Natural killer cell (primary cell): ENCODE measurements around the gene ZFYVE26. TPM values are rescaled to one million over a fixed set of nuclear protein-coding genes. Genes with fewer than 3 reads are reported as not detected.

Experiments
- ATAC-seq, 3 donors: fragments of 150-1000 bp in 2 of 3; fragments of 200-7000 bp in 1 of 3; cut with Tn5 transposase; 1 replicate in 1 of 3; 2 replicates in 2 of 3; pipeline ENCODE4 v1.10.0; 2021; ENCODE audit warnings: mild to moderate bottlenecking in 2 of 3, moderate library complexity in 2 of 3
- DNase-seq, 2 donors: peaks; one replicate each; pipeline versions ENCODE4 v3.0.0 to v3.0.0-alpha.2; 2013 to 2021; ENCODE audit warnings: mixed read lengths in 1 of 2
- H3K27ac ChIP-seq: one replicate; pipeline ENCODE4 v1.5.1; 2013; ENCODE audit warnings: mild to moderate bottlenecking, low read length
- H3K27me3 ChIP-seq: one replicate; pipeline ENCODE4 v1.6.1; 2013; ENCODE audit warnings: low read length; ENCODE audit not compliant: control insufficient read depth, insufficient read depth
- H3K36me3 ChIP-seq: one replicate; pipeline ENCODE4 v1.6.1; 2013; ENCODE audit warnings: low read length; ENCODE audit not compliant: control insufficient read depth, insufficient read depth
- H3K4me1 ChIP-seq: one replicate; pipeline ENCODE4 v1.6.1; 2013; ENCODE audit warnings: low read length; ENCODE audit not compliant: control insufficient read depth, insufficient read depth
- H3K4me3 ChIP-seq: one replicate; pipeline ENCODE4 v1.5.1; 2013; ENCODE audit warnings: low read length
- H3K9me3 ChIP-seq: one replicate; pipeline ENCODE4 v1.6.1; 2013; ENCODE audit warnings: low read length; ENCODE audit not compliant: control insufficient read depth, insufficient read depth
- H3K27ac Mint-ChIP-seq, 2 donors: one replicate each; pipeline ENCODE4 v1.8.0; 2022; ENCODE audit warnings: mild to moderate bottlenecking in 2 of 2, mixed read lengths in 2 of 2, moderate library complexity in 1 of 2
- H3K27me3 Mint-ChIP-seq, 2 donors: one replicate each; pipeline ENCODE4 v1.8.0; 2022; ENCODE audit warnings: low read depth in 2 of 2, mixed read lengths in 2 of 2
- H3K36me3 Mint-ChIP-seq: one replicate; pipeline ENCODE4 v1.8.0; 2022; ENCODE audit warnings: mixed read lengths
- H3K4me1 Mint-ChIP-seq, 2 donors: one replicate each; pipeline ENCODE4 v1.8.0; 2022; ENCODE audit warnings: mixed read lengths in 2 of 2
- H3K4me3 Mint-ChIP-seq: one replicate; pipeline ENCODE4 v1.8.0; 2022; ENCODE audit warnings: mild to moderate bottlenecking, moderate library complexity, mixed read lengths
- H3K9me3 Mint-ChIP-seq, 2 donors: one replicate each; pipeline ENCODE4 v1.8.0; 2022; ENCODE audit warnings: mixed read lengths in 2 of 2
- CTCF ChIP-seq: fragments of 200-600 bp; IDR thresholded peaks from one replicate; pipeline ENCODE4 v1.8.0; 2022; ENCODE audit warnings: antibody characterized with exemption
- WGBS: methylation state at CpG from one replicate; pipeline ENCODE4 v1.1.7; 2013; ENCODE audit warnings: missing lambda C conversion rate; ENCODE audit not compliant: insufficient coverage; 5-methylcytosine and 5-hydroxymethylcytosine counted together
- intact Hi-C: fragments of 100-400 bp; cut with micrococcal nuclease; formaldehyde crosslinking; loops from one replicate; pipeline ENCODE4 v1.14.2; 2022
- total RNA-seq, 4 donors: library from RNA; stranded (reverse); fragments of 120-200 nt in 1 of 4; gene quantifications; one replicate each; pipeline versions ENCODE4 v1.2.3 to v1.2.4, GENCODE V29; 2013 to 2022

ZFYVE26 gene
- total RNA-seq, 3 donors from 2014 or later (not counting 1 experiment from before 2014, with no cell fraction given) = 31.0 to 45.9 (median 35.5) TPM

GRCh38 chr14:67846029-67846610 is 29.7 kb upstream of the ZFYVE26 start:
- Mint-ChIP-seq H3K27ac (no peak overlapping the region), H3K9me3 (no peaks in the 10 kb centered on the region), H3K36me3 (peaks cover 8% of the 10 kb centered on the region), H3K27me3 (peaks cover 20 to 41% of the 10 kb centered on the region in 2 donors), H3K4me3 (no peak overlapping the region), H3K4me1 (peaks cover 19 to 26% of the 10 kb centered on the region in 2 donors)
- Histone ChIP-seq H3K9me3 (no peaks in the 10 kb centered on the region), H3K4me3 (no peak overlapping the region), H3K4me1 (peaks cover 4% of the 10 kb centered on the region), H3K36me3 (no peaks in the 10 kb centered on the region), H3K27ac (no peak overlapping the region), H3K27me3 (no peaks in the 10 kb centered on the region)
- TF ChIP-seq CTCF = no peak
- no peak for DNase-seq
- intact Hi-C loops = no loop called here
- 99% methylated on average over 17 of the region's 17 CpGs for WGBS
- peak in 1 of 3 donors; percentile 39 for ATAC-seq

DNA sequence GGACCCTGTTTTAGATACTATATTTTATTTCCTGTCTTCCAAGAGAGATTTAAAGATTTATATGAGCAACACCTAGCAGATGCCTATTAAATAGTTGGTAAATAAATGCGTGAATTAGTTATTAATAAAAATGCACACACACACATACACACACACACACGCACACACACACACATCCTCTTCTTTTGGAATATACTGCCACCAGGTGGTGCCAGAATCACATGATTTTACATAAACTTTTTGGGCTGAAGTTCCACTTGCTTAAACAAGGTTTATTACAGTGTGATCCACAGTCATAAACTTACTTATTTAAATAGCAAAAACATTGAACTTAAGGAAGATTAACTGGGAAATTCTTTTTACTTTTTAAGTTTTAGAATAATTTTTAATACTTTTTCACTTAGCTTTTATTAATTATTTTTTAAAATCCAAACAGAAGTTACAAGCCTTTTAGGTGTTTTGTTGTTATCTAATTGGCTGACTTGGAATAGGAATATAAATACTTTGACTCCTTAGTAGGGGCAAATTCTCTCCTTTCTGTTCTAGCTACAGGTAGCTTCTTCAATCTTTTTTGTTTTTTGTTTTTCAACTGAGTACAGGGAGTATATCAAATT is 20.7 kb upstream of the ZFYVE26 start:
- Histone ChIP-seq H3K4me3 (no peak overlapping the region), H3K36me3 (no peaks in the 10 kb centered on the region), H3K4me1 (peaks cover 3% of the 10 kb centered on the region), H3K9me3 (no peaks in the 10 kb centered on the region), H3K27ac (no peak overlapping the region), H3K27me3 (no peaks in the 10 kb centered on the region)
- Mint-ChIP-seq H3K4me1 (no peaks in the 10 kb centered on the region), H3K27ac (peak overlapping the region in 1 of 2 donors; percentile 45), H3K36me3 (no peaks in the 10 kb centered on the region), H3K9me3 (no peaks in the 10 kb centered on the region), H3K27me3 (no peaks in the 10 kb centered on the region), H3K4me3 (no peak overlapping the region)
- TF ChIP-seq CTCF = peak; percentile 68
- intact Hi-C loops = loop anchor here (1.0 to 10.0 kb wide), 2 partner anchors 98 to 980 kb away; no protein-coding TSS in a partner anchor
- DNase-seq = peak; percentile 39 to 84
- peak; percentile 78 to 83 (median 78) for ATAC-seq
- WGBS = 0% methylated on average over 1 of the region's 2 CpGs

DNA sequence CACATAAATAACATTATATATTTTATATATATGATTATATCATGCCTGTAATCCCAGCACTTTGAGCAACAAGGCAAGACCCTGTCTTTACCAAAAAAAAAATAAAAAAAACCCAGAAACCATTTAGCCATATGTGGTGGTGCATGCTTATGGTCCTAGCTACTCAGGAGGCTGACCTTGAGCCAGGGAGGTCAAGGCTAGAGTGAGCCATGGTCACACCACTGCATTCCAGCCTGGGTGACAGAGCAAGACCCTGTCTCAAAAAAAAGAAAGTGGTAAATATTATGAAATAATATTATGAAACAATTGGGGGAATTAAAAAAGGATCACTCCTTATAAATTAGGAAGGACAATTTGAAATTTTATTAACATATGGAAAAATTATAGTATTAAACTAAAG is 19.2 kb upstream of the ZFYVE26 start:
- Mint-ChIP-seq H3K4me3 (no peak overlapping the region), H3K4me1 (no peaks in the 10 kb centered on the region), H3K36me3 (no peaks in the 10 kb centered on the region), H3K27me3 (no peaks in the 10 kb centered on the region), H3K9me3 (no peaks in the 10 kb centered on the region), H3K27ac (no peak overlapping the region)
- ATAC-seq (no peak), DNase-seq (no peak)
- TF ChIP-seq CTCF = no peak
- no peak overlapping the region for H3K4me3 ChIP-seq
- no peaks in the 10 kb centered on the region for H3K9me3 ChIP-seq
- H3K4me1 ChIP-seq = peaks cover 3% of the 10 kb centered on the region
- intact Hi-C loops = loop anchor here (10.0 kb wide), 1 partner anchor 99 kb away; no protein-coding TSS in a partner anchor
- H3K27me3 ChIP-seq = no peaks in the 10 kb centered on the region
- no peaks in the 10 kb centered on the region for H3K36me3 ChIP-seq
- H3K27ac ChIP-seq = no peak overlapping the region
